IPS-11a (cell line): Measurements from ENCODE around the gene SCAI.
"Not testable (repeated sequence)": the region's sequence is repeated elsewhere in the genome, so short reads cannot be mapped to it uniquely, and the experiment has no call there.

Source experiments
- H3K4me3 ChIP-seq: one replicate; pipeline ENCODE4 v1.5.1; 2013; ENCODE audit warnings: low read depth, low read length, control low read depth

The SCAI gene

DNA sequence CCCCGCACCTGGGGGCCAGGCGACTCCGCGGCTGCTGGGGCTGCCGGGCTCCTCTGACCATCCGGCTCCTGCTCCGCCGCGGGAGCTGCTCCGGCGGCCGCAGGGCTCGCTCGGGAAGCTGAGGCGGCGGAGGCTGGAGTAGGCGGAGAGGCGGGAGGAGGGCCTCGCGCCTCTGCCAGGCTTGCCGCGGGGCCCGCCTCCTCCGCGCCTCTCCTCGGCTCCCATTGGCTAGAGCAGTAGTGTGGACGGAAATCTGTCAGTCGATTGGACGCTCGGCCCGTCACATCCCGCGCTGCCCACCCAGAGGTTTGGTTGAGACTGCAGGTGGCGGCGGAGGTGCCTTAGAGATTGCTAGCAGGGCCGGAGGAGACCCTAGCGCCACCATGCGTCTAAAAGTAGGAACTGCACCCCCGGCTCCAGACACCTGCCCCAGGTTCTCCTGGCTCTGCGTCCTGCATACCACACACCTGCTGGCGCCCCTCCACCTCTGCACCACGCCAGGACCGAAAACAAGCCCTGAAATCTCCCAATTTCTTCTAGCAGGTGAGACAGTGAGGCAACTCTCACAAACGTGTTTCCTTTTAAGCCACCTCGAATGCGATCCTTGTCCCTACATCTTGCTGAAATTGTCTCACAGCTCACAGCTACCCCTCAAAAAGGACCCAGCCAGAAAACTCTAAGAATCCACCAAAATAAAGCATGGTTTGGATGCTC lies at the start of gene SCAI:
Gene SCAI (minus strand): TSS at position 152 of the 714 bp plus-strand sequence. CDS start 91 bp downstream, at position 61.
- H3K4me3 ChIP-seq, result peak within 1 kb of the TSS; percentile 87

DNA sequence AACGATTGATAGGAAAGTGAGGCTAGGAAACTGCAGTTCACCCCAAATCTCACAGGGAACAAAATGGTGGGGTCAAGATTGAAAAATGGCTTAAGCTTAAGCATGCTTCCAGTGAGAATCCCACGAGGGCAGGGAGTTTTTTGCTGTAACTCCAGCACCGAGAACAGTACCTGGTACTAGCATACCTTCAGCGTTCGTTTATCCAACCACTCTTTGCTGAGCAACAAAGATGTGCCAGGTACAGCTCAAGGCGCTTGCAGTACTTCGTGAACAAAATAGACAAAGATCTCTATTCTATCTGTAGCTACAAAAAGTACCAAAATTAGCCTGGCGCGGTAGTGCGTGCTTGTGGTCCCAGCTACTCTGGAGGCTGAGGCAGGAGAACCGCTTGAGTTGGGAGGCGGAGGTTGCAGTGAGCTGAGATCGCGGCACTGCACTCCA lies 47.1 kb upstream of the SCAI start:
- peak overlapping the region; percentile 92 for H3K4me3 ChIP-seq

DNA sequence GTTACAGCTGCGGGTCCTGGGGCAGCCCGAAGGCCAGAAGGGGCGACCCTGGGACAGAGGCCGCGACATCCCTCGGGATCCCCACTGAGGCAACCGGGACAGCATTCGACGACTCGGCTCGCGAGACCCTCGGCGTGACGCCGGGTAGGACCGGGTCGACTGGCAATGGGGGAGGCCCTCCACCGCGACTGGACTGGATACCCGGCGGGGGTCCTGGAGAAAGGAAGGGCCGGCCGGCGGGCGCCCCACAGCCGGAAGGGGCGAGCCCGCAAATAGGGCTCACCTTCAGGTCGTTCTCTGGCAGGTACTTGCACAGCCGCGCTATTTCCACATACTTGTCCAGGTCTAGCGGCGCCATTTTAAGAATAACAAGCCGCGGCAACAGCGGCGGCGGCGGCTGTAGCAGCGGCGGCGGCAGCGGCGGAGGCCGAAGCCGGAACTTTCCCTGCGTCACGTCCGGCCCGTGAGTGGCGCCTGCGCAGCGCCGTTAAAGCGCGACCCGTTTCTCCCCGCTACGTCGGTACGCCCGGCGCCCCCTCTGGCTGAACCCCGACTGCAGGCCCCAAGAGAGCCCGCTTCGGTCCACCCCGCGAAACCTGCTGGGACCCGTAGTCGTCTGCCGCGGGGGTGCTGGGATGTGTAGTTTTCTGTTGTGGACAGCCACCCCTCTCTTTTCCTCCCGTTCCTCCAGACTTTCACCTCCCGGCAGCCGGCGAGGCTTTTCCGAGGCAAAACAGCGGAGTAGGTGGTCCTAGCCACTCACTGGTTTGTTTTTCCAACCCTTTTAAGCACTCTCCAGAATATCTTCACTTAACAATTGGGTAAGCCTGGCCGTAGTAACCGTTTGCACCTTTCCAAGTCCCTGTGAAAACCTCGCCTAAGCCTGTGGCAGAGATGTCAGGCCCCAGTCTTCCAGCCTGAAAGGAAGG lies 46.3 kb upstream of the SCAI start, which contains the start of gene PPP6C:
Gene PPP6C (minus strand): TSS at position 443 of the 929 bp plus-strand sequence. CDS start 85 bp downstream, at position 358.
- H3K4me3 ChIP-seq, result peak within 1 kb of the TSS; percentile 92

DNA sequence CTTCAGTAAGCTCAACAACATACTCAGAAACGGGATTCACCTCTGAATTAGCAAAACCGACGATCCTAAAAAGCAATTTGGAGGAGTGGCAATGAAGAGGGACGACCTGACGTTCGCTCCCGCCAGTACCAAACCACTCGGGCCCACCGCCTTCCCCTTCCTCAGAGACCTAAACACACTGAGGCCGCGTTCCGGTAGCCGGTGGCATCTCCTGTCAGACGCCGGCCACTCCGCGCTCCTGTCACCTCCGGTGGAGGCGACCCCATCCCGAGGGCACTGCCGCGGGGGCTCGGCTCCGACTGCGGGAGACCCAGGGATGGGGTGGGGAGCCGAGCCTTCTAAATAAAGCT lies 45.7 kb upstream of the SCAI start:
- H3K4me3 ChIP-seq, result peak overlapping the region; percentile 92

DNA sequence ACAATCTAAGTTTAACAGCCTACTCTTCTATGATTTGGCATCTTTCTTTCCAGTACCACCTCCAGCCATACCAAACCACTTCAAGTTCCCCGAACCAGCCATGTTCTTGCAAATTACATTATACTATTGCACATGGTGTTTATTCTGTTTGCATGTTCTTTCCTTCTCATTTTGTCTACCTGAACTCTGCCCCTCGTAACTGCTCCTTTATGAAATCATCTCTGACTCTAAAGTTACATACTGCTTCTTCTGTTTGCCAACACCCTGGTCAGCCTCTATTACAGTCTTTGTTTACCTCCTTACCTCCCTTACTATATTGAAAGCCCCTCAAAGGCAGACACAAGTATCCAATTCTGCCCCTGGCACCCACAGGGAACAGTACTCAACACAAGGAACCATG lies 40.2 kb upstream of the SCAI start:
- H3K4me3 ChIP-seq, result no peak overlapping the region

DNA sequence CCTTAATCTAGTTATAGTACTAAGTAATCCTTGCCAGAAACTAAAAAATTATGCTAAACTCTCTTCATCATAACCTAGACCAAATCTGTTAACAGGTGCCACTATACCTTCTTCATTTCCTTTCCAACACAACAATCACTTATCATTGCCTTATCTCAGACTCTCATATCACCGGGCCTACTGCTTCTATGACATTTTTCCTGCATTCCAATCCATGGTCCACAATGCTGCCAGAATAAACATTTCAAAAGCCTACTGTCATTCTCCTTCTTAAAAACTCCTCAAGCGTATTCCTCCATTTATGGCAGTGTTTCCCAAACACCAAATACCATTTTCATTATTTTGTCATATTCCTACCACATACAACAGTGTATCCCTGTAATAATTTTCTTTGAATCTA lies 39.7 kb upstream of the SCAI start:
- no peak overlapping the region for H3K4me3 ChIP-seq

DNA sequence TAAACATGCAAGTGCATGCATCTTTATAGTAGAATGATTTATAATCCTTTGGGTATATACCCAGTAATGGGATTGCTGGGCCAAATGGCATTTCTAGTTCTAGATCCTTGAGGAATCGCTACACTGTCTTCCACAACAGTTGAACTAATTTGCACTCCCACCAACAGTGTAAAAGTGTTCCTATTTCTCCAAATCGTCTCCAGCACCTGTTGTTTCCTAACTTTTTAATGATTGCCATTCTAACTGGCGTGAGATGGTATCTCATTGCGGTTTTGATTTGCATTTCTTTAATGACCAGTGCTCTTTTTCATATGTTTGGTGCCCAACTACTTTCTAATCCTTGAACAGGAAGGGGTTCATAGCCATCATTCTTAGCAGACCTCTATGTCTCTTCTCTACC lies 38.4 kb upstream of the SCAI start:
- H3K4me3 ChIP-seq, result not testable (repeated sequence)

DNA sequence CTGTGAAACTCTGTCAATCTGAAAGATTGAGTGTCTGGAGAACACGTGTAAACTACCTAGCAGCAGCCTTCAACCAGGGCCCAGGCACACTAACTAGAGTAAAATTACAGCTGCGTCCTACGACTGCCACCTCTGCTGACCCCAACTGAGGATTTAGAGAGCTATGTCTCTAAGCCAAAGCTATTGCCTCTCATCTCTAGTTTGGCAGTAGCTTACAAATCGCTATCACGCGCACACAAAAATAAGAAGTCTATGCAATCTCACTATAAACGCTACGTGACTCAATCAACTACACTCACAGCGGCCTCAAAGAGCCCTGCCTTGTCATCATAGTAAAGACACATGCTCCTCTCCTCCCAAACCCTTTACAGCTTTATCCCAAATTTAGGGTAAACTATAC lies 37.5 kb upstream of the SCAI start:
- no peak overlapping the region for H3K4me3 ChIP-seq

DNA sequence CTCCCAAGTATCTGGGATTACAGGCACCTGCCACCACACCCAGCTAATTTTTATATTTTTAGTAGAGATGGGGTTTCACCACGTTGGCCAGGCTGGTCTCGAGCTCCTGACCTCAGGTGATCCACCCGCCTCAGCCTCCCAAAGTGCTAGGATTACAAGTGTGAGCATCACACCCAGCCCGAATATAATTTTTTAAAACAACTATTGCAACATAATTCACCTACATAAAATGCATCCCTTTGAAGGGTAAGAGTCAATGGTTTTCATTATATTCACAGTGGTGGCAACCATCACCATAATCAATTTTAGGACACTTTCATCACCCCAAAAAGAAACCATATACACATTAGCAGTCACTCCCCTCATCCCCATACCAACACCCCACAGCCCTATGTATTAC lies 36.4 kb upstream of the SCAI start:
- not testable (repeated sequence) for H3K4me3 ChIP-seq

DNA sequence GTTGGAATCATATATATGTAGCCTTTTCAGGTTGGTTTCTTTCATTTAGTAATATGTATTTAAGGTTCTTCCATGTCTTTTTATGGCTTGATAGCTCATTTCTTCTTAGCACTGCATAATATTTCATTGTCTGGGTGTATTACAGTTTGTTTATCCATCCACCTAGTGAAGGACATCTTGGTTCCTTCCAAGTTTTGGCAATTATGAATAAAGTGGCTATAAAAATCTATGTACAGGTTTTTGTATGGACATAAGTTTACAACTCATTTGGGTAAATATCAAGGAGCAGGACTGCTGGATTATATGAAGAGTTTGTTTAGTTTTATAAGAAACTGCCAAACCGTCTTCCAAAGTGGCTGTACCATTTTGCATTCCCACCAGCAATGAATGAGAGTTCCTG lies 34.6 kb upstream of the SCAI start:
- H3K4me3 ChIP-seq, result no peak overlapping the region

DNA sequence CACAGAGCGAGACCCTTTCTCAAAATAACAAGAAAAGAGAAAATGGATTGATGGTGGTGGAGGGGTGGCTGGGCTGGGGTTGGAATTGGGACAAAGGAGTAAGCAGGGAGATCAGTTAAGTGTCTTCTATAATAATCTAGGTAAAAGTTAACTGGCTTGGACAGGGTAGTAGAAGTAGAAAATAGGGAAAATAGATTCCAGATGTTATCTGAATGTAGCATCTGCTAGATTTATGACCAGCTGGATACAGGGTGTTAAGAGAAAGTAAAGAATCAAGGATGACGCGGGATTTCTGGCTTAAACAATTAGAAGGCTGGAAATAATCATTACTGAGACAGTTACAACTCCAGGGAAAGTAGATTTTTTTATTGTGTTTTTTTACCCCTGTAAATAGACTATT lies 33.3 kb upstream of the SCAI start:
- H3K4me3 ChIP-seq, result no peak overlapping the region

DNA sequence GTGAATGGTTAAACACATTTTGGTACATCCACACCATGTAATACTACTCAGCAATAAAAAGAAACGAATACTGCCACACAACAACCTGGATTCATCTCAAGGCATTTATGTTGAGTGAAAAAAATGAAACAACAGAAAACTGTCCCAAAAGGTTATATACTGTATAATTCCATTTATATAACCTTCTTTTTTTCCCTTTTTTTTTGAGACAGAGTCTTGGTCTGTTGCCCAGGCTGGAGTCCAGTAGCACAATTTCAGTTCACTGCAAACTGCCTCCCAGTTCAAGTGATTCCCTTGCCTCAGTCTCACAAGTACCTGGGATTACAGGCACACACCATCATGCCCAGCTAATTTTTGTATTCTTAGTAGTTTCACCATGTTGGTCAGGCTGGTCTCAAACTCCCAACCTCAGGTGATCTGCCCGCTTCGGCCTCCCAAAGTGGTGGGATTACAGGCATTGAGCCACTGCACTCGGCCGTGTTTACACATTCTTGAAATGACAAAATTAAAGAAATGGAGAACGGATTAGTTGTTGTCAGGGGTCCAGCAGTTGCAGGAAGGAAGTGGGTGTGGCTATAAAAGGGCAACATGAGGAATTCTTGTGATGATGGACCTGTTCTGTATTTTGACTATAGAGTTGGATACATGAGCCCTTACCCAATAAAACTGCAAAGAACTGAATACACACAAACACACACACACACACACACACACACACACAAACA lies 28.9 kb upstream of the SCAI start:
- no peak overlapping the region for H3K4me3 ChIP-seq

DNA sequence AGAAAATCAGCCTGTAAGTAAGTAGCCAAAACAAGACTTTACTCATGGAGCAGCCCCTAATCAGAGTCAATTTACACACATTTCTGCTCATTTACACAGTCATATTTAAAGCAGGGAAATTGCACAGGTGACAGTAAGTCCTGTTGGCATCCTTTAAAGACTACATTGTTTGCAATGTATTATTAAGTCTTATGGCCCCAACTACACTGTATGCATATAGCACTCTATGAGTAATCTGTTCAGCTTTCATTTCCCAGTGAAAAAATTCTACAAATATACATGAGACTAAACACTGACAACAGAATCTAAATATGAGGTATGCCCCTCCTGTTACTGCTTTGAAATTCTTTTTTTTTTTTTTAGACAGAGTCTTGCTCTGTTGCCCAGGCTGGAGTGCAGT lies 26.6 kb upstream of the SCAI start:
- no peak overlapping the region for H3K4me3 ChIP-seq

DNA sequence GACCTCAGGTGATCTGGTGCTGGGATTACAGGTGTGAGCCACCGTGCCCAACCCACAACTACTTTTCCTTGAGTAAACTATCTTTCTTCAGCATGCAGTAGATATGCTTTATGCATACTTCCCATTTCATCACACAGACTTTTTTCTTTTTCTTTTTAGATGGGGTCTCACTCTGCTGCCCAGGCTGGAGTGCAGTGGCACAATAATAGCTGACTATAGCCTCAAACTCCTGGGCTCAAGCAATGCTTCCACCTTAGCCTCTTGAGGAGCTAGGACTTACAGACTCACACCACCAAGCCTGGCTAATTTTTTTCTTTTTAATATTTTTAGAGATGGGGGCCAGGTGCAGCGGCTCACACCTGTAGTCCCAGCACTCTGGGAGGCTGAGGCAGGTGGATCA lies 23.4 kb upstream of the SCAI start:
- H3K4me3 ChIP-seq, result no peak overlapping the region

DNA sequence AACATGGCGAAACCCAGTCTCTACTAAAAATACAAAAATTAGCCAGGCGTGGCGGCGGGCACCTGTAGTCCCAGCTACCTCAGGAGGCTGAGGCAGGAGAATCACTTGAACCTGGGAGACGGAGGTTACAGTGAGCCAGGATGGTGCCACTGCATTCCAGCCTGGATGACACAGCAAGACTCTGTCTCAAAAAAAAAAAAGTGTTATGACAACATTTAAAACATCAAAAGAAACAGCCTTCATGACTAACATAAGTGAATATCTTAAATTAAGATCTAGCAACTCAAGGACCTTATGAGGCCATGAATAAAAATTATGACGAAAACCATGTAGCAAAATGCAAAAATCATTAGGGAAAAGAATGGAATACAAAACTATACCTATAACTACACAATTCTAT lies 19.6 kb upstream of the SCAI start:
- H3K4me3 ChIP-seq, result not testable (repeated sequence)

DNA sequence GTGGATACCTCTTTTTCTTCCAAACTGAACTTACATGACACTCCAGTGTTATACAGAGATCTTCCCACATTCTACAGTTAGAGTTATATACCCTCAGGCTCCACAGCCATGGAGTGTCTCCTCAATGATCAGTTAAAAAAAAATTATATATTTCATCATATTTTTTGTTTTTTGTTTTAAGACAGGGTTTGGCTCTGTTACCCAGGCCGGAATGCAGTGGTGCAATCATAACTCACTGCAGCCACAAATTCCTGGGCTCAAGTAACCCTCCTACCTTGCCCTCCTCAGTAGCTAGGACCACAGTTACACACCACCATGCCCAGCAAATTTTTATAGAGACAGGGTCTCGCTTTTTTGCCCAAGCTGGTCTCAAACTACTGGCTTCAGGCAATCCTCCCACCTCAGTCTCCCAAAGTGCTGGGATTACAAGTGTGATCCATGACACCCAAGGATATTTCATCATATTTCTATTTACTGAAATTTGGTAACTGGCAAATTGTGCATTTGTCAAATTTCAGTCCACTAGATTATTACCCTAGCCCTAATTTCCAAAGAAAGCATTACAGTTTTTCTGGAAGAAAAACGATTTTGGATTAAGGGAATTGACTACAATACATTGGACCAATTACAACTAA lies 18.1 kb upstream of the SCAI start:
- no peak overlapping the region for H3K4me3 ChIP-seq

DNA sequence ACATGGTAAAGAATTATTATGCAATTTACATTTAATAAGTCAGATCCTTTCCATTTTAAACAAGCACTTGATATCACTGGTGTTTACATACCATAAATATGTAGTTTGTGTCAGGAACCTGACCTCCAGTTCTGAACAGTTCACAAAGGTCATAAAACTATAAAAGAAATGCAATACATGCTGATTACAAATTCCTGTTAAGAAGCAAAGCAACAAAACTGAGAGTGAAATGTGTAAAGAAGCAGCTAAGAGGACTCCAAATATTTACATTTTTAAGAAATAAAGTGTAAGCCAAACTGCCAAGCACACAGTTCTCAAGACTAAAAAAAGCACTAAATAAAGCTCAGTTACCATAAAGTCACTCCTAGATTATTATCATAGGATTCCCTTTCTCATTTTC lies 17.4 kb upstream of the SCAI start:
- H3K4me3 ChIP-seq, result no peak overlapping the region

DNA sequence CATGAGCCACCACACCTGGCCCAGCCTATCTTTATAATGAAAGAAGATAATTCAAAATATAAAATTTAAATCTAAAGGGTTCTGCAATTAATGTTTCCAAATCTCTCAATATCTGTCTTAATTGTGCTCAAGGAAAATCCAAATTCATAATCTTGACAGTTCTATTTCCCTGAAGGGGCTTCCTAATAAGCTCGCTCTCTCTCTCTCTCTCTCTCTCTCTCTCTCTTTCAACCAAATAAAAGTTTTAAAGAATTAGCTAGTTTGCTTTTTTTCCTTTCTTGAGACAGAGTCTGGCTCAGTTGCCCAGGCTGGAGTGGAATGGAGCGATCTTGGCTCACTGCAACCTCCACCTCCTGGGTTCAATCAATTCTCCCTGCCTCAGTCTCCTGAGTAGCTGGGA lies 13.2 kb upstream of the SCAI start:
- no peak overlapping the region for H3K4me3 ChIP-seq

DNA sequence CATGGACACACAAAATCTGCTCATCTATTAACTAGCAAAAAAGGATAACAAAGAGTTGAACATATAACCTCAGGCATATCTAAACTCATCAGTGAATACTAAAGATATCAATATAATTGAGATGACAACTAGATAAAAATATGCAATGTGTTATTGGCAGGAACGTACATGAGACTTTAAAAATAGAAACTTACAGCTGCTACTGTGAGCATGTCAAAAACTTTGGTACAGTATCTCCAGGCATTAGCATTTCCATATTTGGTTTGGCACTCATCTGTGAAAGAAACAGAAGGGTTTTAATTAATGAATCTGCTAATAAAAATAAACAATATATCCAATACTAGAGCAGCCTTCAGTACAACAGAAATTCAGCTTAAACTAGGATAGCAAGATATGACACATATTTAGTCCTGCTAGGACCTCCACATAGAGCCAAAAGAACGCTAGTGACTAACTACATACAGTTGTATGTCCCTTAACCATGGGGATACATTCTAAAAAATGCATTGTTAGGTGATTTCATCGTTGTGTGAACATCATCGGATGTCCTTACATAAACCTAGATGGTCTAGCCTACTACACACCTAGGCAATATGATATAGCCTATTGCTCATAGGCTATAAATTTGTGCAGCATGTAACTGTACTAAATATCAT lies 10.5 kb upstream of the SCAI start:
- H3K4me3 ChIP-seq, result no peak overlapping the region

DNA sequence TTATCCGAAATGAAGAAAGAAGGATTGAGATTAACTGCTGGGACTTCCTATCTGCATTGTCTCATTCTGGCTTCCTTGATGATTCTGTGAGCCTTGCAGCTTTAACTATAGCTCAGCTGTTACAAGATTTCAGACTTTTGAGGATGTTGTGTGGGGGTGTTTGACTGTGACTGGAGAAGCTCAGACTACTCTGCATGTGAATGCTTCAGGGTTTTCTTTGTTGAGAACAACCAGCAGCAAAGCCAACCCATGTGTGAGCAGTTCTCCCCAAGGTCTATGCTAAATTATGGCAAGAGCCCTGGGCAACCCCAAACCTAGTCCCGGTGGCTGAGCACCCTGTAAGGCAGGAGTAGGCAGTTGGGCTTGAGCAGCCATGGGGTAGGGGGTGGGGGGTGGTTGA lies 8.4 kb upstream of the SCAI start:
- no peak overlapping the region for H3K4me3 ChIP-seq
